ENCODE results near the gene NOP53. TPM values are rescaled to one million over a fixed set of nuclear protein-coding genes. Genes with fewer than 3 reads are reported as not detected.

NOP53 gene
- 56.9 and 66.8 TPM in 2 replicates for total RNA-seq

GRCh38 chr19:47745010-47745901 lies at the start of gene NOP53:
Gene NOP53, plus strand, starts transcription at chr19:47745546. Its CDS starts 14 bp downstream, at chr19:47745560.

DNA sequence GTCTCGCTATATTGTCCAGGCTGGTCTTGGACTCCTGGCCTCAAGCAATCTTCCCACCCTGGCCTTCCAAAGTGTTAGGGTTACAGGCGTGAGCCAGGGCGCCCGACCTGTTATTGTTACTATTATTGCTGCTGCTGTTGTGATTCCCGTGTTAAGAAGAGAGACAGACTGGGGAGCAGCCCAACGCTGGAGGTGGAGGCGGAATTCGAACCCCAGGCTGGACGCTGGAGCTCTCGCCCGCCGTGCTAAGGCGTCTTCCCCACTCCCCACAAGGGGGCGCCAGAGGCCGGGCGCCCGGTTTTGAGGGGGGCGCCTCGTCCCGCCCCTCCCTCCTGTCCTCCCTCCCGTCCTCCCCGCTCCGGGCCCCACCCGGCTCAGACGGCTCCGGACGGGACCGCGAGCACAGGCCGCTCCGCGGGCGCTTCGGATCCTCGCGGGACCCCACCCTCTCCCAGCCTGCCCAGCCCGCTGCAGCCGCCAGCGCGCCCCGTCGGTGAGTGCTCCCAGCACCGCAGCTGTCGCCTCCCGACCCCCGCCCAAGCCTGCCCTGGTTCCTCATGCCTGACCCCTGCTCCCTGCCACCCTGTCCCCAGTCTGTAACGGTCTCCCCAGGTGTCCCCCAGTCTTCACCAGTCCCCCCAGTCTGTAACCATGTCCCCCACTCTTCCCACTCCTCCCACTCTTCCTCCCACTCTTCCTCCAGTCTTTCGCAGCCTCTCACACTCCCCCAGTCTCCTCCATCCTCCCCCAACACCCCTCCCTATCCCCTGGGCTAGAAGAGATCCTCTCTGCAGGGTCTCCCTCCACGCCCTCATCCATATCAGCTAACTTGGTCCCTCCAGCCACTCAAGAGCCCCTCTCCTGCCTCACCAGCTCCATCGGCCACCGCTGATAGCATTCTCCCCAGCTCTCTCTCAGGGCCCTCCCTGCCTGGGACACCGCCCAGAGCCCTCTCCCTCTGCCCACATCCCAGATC lies 32.0 kb upstream of the NOP53 start, which contains the start of gene EHD2:
EHD2 (plus strand) TSS at position 377 of the 976 bp plus-strand sequence. CDS start 3,191 bp downstream, outside the sequence.

GRCh38 chr19:47778049-47778953 lies 33.0 kb downstream of the NOP53 start, which contains the start of gene SELENOW:
Gene SELENOW, plus strand, starts transcription at chr19:47778703. Its CDS starts 83 bp downstream, at chr19:47778786.

DNA sequence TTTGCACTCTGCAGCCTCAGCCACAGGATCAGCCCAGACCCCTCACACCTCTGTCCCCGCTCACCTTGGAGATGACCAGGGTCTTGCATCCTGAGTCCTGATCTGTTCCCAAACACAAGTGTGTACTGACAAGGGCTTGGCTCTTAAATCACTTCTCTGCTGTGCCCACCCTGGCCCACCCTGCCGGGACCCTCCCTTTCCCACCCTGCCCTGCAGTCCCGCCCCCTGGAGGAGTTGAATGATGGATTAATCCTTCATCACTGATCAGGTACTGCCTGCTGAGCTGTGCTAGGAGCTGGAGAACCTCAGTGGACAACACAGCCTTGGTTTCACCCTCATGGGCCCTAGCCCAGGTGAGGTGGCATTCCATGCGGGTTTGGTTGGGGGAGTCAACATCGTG lies 59.1 kb downstream of the NOP53 start, which contains the start of gene TPRX1:
TPRX1 (minus strand) TSS at position 101 of the 400 bp plus-strand sequence; CDS start at position 89, 12 bp downstream.

Other genes starting within 250 kb of the NOP53 start
- gene NAPA, start 230.5 kb upstream of the NOP53 start, total RNA-seq, result 77.9 and 86.4 TPM in 2 replicates
- 0.07 and 0.17 TPM in 2 replicates for gene ZNF541, start 172.4 kb upstream of the NOP53 start, total RNA-seq
- 6.0 and 7.8 TPM in 2 replicates for gene BICRA, start 136.4 kb upstream of the NOP53 start, total RNA-seq
- 370 and 456 TPM in 2 replicates for gene EHD2, start 32.1 kb upstream of the NOP53 start, total RNA-seq
- 129 and 188 TPM in 2 replicates for gene SELENOW, start 33.2 kb downstream of the NOP53 start, total RNA-seq
- not detected in 2 replicates for gene TPRX1, start 59.0 kb downstream of the NOP53 start, total RNA-seq
- not detected in 2 replicates for gene CRX, start 76.4 kb downstream of the NOP53 start, total RNA-seq
- not detected in 2 replicates for gene TPRX2, start 113.7 kb downstream of the NOP53 start, total RNA-seq
- not detected in 2 replicates for gene SULT2A1, start 140.8 kb downstream of the NOP53 start, total RNA-seq
- not detected in 2 replicates for gene BSPH1, start 246.6 kb downstream of the NOP53 start, total RNA-seq
- not detected in 2 replicates for gene ELSPBP1, start 249.1 kb downstream of the NOP53 start, total RNA-seq

Measured in smooth muscle cell of the pulmonary artery (primary cell).